K562 (cell line): ENCODE data around the gene PSMB7.

Source experiments
- RBM39 ChIP-seq: fragments of 200-400 bp; formaldehyde crosslinking; optimal IDR thresholded peaks from 2 replicates; pipeline ENCODE3; 2018; ENCODE audit warnings: low read depth, low read length
- SP2 ChIP-seq: IDR thresholded peaks from 2 replicates; pipeline ENCODE4 v1.6.1; 2011; ENCODE audit warnings: mild to moderate bottlenecking, low read depth, low read length, moderate library complexity; ENCODE audit not compliant: poor library complexity, severe bottlenecking; ENCODE audit errors: extremely low read depth
- TBL1XR1 ChIP-seq, 2 experiments: IDR thresholded peaks; 2 replicates each; pipeline ENCODE4 v1.6.1; 2012; ENCODE audit warnings: improper control_type of control experiment in 2 of 2, low read length in 2 of 2, mild to moderate bottlenecking in 1 of 2
- TF ChIP-seq, protein P1 (sequence below): sonication (generic); formaldehyde crosslinking; IDR thresholded peaks from 2 replicates; pipeline ENCODE4 v1.8.0; 2022; ENCODE audit warnings: mild to moderate bottlenecking, low read depth, missing genetic modification reagents

DNA sequence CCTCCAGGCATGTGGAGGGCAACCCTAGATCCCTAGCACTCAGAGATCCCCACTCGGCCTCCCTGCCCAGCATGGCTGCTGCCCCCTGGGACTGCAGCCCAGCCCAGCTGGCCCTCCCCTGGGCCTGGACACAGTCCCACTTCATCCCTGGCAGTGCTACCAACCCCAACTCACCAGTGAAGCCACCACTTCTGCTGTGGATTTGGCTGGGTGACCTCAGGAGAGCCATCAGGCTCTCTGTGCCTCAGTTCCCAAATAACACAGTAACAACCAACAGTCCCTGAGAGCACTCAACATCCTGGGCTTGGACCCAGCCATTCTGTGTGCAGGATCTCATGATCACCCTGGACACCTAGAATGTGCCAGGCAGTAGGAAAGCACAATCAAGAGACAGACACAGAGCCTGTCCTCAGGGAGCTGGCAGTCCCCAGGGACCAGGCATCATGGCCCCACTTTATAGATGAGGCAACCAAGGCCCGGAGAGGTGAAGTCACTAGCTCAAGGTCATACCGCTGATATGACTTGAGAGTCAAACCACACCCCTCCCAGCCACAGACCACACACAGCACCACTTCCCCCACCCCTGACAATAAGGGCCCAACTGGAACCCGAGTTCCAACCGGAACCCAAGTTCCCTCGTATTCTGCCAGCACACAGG, 4.7 kb upstream of the PSMB7 start:
- TF ChIP-seq TBL1XR1 (IDR thresholded peaks at IDR 0.05; ENCODE audit: low read length in 2 of 2) (no peak), SP2 (no peak), RBM39 (no peak)
- TF ChIP-seq, protein P1, sequence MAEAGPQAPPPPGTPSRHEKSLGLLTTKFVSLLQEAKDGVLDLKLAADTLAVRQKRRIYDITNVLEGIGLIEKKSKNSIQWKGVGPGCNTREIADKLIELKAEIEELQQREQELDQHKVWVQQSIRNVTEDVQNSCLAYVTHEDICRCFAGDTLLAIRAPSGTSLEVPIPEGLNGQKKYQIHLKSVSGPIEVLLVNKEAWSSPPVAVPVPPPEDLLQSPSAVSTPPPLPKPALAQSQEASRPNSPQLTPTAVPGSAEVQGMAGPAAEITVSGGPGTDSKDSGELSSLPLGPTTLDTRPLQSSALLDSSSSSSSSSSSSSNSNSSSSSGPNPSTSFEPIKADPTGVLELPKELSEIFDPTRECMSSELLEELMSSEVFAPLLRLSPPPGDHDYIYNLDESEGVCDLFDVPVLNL (CRISPR knock-in tag): no peak
